ENCODE results near the gene ANKLE2. TPM values are rescaled to one million over a fixed set of nuclear protein-coding genes. Genes with fewer than 3 reads are reported as not detected.

Gene ANKLE2
- total and polyA plus RNA-seq, 2 of the 13 experiments (the other 11 are each of a cell fraction or from before 2014, with no cell fraction given), result 35.3 to 37.1 TPM

DNA sequence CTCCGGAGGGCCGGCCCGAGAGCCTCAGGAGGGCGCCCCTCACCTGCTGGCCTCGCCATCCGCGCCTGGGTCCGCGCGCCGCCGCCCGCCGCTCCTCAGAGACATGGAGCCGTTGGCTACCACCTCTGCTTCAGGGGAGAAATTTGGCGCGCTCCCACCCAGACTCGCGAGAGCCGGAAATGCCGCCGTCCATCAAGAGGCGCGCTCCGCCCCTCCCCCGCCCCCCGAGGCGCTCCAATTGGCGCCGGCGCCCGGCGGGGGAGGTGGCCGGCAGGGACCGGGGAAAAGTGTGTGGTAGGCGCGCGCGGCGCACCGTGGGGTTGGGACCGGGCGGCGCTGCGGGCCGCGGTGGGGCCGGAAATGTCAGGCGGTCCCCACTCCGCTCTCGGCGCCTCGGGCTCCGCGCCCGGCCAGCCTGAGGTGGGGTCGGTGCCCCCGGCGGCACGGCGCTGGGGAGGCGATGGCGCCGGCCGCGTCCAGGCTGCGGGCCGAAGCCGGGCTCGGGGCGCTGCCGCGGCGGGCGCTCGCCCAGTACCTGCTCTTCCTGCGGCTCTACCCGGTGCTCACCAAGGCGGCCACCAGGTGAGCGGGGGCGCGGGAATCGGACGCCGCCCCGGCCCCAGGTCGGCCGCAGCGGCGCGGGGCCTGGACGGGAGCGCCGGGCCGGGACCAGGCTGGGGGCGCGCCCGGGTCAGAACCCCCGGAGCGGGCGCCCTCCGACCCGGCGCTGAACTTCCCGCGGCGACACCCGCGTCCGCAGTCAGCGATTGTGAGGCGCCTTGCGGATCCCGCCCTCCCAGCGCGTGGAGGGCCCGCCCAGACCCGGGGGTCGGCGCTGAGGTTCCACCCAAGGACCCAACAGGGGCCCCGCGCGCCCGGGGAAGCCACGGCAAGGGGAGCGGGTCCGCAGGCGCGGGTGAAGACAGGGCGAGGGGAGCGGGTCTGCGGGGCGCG is 74.1 kb downstream of the ANKLE2 start, which contains the start of the genes POLE and PXMP2 (continued):
- TF ChIP-seq, protein P1, sequence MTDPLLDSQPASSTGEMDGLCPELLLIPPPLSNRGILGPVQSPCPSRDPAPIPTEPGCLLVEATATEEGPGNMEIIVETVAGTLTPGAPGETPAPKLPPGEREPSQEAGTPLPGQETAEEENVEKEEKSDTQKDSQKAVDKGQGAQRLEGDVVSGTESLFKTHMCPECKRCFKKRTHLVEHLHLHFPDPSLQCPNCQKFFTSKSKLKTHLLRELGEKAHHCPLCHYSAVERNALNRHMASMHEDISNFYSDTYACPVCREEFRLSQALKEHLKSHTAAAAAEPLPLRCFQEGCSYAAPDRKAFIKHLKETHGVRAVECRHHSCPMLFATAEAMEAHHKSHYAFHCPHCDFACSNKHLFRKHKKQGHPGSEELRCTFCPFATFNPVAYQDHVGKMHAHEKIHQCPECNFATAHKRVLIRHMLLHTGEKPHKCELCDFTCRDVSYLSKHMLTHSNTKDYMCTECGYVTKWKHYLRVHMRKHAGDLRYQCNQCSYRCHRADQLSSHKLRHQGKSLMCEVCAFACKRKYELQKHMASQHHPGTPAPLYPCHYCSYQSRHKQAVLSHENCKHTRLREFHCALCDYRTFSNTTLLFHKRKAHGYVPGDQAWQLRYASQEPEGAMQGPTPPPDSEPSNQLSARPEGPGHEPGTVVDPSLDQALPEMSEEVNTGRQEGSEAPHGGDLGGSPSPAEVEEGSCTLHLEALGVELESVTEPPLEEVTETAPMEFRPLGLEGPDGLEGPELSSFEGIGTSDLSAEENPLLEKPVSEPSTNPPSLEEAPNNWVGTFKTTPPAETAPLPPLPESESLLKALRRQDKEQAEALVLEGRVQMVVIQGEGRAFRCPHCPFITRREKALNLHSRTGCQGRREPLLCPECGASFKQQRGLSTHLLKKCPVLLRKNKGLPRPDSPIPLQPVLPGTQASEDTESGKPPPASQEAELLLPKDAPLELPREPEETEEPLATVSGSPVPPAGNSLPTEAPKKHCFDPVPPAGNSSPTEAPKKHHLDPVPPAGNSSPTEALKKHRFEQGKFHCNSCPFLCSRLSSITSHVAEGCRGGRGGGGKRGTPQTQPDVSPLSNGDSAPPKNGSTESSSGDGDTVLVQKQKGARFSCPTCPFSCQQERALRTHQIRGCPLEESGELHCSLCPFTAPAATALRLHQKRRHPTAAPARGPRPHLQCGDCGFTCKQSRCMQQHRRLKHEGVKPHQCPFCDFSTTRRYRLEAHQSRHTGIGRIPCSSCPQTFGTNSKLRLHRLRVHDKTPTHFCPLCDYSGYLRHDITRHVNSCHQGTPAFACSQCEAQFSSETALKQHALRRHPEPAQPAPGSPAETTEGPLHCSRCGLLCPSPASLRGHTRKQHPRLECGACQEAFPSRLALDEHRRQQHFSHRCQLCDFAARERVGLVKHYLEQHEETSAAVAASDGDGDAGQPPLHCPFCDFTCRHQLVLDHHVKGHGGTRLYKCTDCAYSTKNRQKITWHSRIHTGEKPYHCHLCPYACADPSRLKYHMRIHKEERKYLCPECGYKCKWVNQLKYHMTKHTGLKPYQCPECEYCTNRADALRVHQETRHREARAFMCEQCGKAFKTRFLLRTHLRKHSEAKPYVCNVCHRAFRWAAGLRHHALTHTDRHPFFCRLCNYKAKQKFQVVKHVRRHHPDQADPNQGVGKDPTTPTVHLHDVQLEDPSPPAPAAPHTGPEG (CRISPR knock-in tag; IDR thresholded peaks at IDR 0.05), result no peak
- TF ChIP-seq DR1 (CRISPR knock-in tag; IDR thresholded peaks at IDR 0.05), result peak; percentile 44; the same call in 1 of the 2 replicates
- TF ChIP-seq KAT2B (IDR thresholded peaks at IDR 0.05; ENCODE audit: borderline replicate concordance, low read depth, low read length), result no peak
- peak; percentile 89 for TF ChIP-seq GABPB1 (CRISPR knock-in tag; IDR thresholded peaks at IDR 0.05)
- TF ChIP-seq, protein P2, sequence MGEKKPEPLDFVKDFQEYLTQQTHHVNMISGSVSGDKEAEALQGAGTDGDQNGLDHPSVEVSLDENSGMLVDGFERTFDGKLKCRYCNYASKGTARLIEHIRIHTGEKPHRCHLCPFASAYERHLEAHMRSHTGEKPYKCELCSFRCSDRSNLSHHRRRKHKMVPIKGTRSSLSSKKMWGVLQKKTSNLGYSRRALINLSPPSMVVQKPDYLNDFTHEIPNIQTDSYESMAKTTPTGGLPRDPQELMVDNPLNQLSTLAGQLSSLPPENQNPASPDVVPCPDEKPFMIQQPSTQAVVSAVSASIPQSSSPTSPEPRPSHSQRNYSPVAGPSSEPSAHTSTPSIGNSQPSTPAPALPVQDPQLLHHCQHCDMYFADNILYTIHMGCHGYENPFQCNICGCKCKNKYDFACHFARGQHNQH (CRISPR knock-in tag; IDR thresholded peaks at IDR 0.05), result peak; percentile 60
- peak; percentile 76; the same call in 1 of the 2 replicates for TF ChIP-seq KDM5B (CRISPR knock-in tag; IDR thresholded peaks at IDR 0.05; ENCODE audit: borderline replicate concordance)
- no peak for TF ChIP-seq TOE1 (CRISPR knock-in tag; IDR thresholded peaks at IDR 0.05)
- peak; percentile 24; the same call in 1 of the 2 replicates for TF ChIP-seq MIER3 (CRISPR knock-in tag; IDR thresholded peaks at IDR 0.05; ENCODE audit: borderline replicate concordance)
- peak; percentile 83 for TF ChIP-seq ZFY (CRISPR knock-in tag; IDR thresholded peaks at IDR 0.05)
- TF ChIP-seq MXI1 (IDR thresholded peaks at IDR 0.05; ENCODE audit: borderline replicate concordance, low read depth, low read length), result peak; percentile 97
- peak; percentile 40; the same call in 1 of the 2 replicates for TF ChIP-seq NKX3-1 (CRISPR knock-in tag; IDR thresholded peaks at IDR 0.05)
- TF ChIP-seq, protein P3, sequence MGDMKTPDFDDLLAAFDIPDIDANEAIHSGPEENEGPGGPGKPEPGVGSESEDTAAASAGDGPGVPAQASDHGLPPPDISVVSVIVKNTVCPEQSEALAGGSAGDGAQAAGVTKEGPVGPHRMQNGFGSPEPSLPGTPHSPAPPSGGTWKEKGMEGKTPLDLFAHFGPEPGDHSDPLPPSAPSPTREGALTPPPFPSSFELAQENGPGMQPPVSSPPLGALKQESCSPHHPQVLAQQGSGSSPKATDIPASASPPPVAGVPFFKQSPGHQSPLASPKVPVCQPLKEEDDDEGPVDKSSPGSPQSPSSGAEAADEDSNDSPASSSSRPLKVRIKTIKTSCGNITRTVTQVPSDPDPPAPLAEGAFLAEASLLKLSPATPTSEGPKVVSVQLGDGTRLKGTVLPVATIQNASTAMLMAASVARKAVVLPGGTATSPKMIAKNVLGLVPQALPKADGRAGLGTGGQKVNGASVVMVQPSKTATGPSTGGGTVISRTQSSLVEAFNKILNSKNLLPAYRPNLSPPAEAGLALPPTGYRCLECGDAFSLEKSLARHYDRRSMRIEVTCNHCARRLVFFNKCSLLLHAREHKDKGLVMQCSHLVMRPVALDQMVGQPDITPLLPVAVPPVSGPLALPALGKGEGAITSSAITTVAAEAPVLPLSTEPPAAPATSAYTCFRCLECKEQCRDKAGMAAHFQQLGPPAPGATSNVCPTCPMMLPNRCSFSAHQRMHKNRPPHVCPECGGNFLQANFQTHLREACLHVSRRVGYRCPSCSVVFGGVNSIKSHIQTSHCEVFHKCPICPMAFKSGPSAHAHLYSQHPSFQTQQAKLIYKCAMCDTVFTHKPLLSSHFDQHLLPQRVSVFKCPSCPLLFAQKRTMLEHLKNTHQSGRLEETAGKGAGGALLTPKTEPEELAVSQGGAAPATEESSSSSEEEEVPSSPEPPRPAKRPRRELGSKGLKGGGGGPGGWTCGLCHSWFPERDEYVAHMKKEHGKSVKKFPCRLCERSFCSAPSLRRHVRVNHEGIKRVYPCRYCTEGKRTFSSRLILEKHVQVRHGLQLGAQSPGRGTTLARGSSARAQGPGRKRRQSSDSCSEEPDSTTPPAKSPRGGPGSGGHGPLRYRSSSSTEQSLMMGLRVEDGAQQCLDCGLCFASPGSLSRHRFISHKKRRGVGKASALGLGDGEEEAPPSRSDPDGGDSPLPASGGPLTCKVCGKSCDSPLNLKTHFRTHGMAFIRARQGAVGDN (CRISPR knock-in tag; IDR thresholded peaks at IDR 0.05), result peak; percentile 72
- peak; percentile 51; the same call in 1 of the 2 replicates for TF ChIP-seq ZNF792 (CRISPR knock-in tag; IDR thresholded peaks at IDR 0.05)
- TF ChIP-seq ARHGAP35 (CRISPR knock-in tag; IDR thresholded peaks at IDR 0.05; ENCODE audit: borderline replicate concordance), result peak; percentile 49; the same call in 1 of the 2 replicates
